IMR-90 (cell line): ENCODE measurements around the gene RASIP1. TPM values are rescaled to one million over a fixed set of nuclear protein-coding genes. Genes with fewer than 3 reads are reported as not detected.

ENCODE experiments used
- ATAC-seq: fragments of 200-7000 bp; cut with Tn5 transposase; 2 replicates; pipeline ENCODE4 v1.9.1; 2020; ENCODE audit warnings: low read depth, mild to moderate bottlenecking, moderate library complexity
- BruUV-seq: library from RNA; stranded (reverse); fragments of 400-500 nt; replicated peaks from 2 replicates; lab custom pipeline; 2021; lab: Mats Ljungman, UMichigan
- CTCF ChIA-PET: fragments of 300-600 bp; formaldehyde crosslinking; extraction: SDS; loops from one replicate; lab custom pipeline; 2021; ENCODE audit warnings: antibody characterized with exemption; lab: Yijun Ruan, JAX
- POLR2A ChIA-PET: fragments of 300-600 bp; sonication (Branson Sonifier 250); formaldehyde crosslinking; loops from one replicate; lab custom pipeline; 2022; ENCODE audit warnings: antibody characterized with exemption; ENCODE audit not compliant: unreplicated experiment; lab: Charles Lee
- DNase-seq: peaks from one replicate; pipeline ENCODE4 v3.0.0; 2013
- H2AFZ ChIP-seq: replicated peaks from 2 replicates; pipeline ENCODE3; 2013; ENCODE audit warnings: low read length, mild to moderate bottlenecking; ENCODE audit not compliant: poor library complexity
- H2AK5ac ChIP-seq: 2 replicates; pipeline ENCODE4 v1.6.1; 2013; ENCODE audit warnings: low read depth, low read length, inconsistent platforms
- H2AK9ac ChIP-seq: replicated peaks from 2 replicates; pipeline ENCODE3; 2013; ENCODE audit warnings: mild to moderate bottlenecking, low read depth, low read length, moderate library complexity; ENCODE audit not compliant: poor library complexity
- H2BK120ac ChIP-seq: 2 replicates; pipeline ENCODE4 v1.6.1; 2013; ENCODE audit warnings: low read depth, low read length, inconsistent platforms
- H2BK15ac ChIP-seq: 3 replicates; pipeline ENCODE4 v1.6.1; 2013; ENCODE audit warnings: low read depth, low read length, inconsistent platforms
- H2BK20ac ChIP-seq: 2 replicates; pipeline ENCODE4 v1.6.1; 2013; ENCODE audit warnings: low read depth, mild to moderate bottlenecking, inconsistent platforms, low read length, moderate library complexity
- H2BK5ac ChIP-seq: 2 replicates; pipeline ENCODE4 v1.6.1; 2013; ENCODE audit warnings: mild to moderate bottlenecking, low read depth, low read length, inconsistent platforms; ENCODE audit not compliant: poor library complexity, severe bottlenecking
- H3K14ac ChIP-seq: replicated peaks from 2 replicates; pipeline ENCODE4 v1.6.1; 2013; ENCODE audit warnings: low read depth, low read length, inconsistent platforms
- H3K18ac ChIP-seq: 2 replicates; pipeline ENCODE4 v1.6.1; 2013; ENCODE audit warnings: low read depth, low read length, control low read depth
- H3K23ac ChIP-seq: 2 replicates; pipeline ENCODE4 v1.6.1; 2013; ENCODE audit warnings: low read depth, low read length, inconsistent platforms
- H3K27ac ChIP-seq: 2 replicates; pipeline ENCODE4 v1.5.1; 2013; ENCODE audit warnings: mild to moderate bottlenecking, control low read depth, low read length; ENCODE audit not compliant: insufficient read depth
- H3K27me3 ChIP-seq: 2 replicates; pipeline ENCODE4 v1.6.1; 2013; ENCODE audit warnings: low read length; ENCODE audit not compliant: control insufficient read depth, insufficient read depth
- H3K36me3 ChIP-seq: 2 replicates; pipeline ENCODE4 v1.6.1; 2013; ENCODE audit warnings: low read length, mixed read lengths; ENCODE audit not compliant: control insufficient read depth, insufficient read depth
- H3K4ac ChIP-seq: 2 replicates; pipeline ENCODE4 v1.6.1; 2013; ENCODE audit warnings: low read depth, low read length, inconsistent platforms
- H3K4me1 ChIP-seq: 2 replicates; pipeline ENCODE4 v1.6.1; 2013; ENCODE audit warnings: low read length, mixed read lengths; ENCODE audit not compliant: control insufficient read depth, insufficient read depth
- H3K4me2 ChIP-seq: 2 replicates; pipeline ENCODE4 v1.6.1; 2013; ENCODE audit warnings: low read depth, mild to moderate bottlenecking, control low read depth, low read length, moderate library complexity
- H3K4me3 ChIP-seq: 2 replicates; pipeline ENCODE4 v1.5.1; 2013; ENCODE audit warnings: low read depth, mild to moderate bottlenecking, control low read depth, low read length, moderate library complexity; ENCODE audit not compliant: insufficient read depth
- H3K56ac ChIP-seq: 2 replicates; pipeline ENCODE4 v1.6.1; 2013; ENCODE audit warnings: low read length, inconsistent platforms; ENCODE audit not compliant: insufficient read depth; ENCODE audit errors: extremely low read depth
- H3K79me1 ChIP-seq, 2 experiments: 2 replicates each; pipeline ENCODE4 v1.6.1; 2013; ENCODE audit warnings: low read length in 2 of 2, inconsistent platforms in 1 of 2, low read depth in 1 of 2
- H3K9ac ChIP-seq: 2 replicates; pipeline ENCODE4 v1.6.1; 2013; ENCODE audit warnings: low read depth, low read length, control low read depth
- H3K9me1 ChIP-seq: 2 replicates; pipeline ENCODE4 v1.6.1; 2013; ENCODE audit warnings: low read length, inconsistent platforms; ENCODE audit not compliant: insufficient read depth
- H3K9me3 ChIP-seq: 2 replicates; pipeline ENCODE4 v1.6.1; 2013; ENCODE audit warnings: low read length; ENCODE audit not compliant: control insufficient read depth, insufficient read depth
- H4K20me1 ChIP-seq: 2 replicates; pipeline ENCODE4 v1.6.1; 2013; ENCODE audit warnings: low read length, inconsistent platforms; ENCODE audit not compliant: insufficient read depth
- H4K5ac ChIP-seq: 2 replicates; pipeline ENCODE4 v1.6.1; 2013; ENCODE audit warnings: mild to moderate bottlenecking, low read depth, low read length, control low read depth
- H4K8ac ChIP-seq, 2 experiments: 2 replicates each; pipeline ENCODE4 v1.6.1; 2013; ENCODE audit warnings: low read depth in 2 of 2, low read length in 2 of 2, control low read depth in 1 of 2, inconsistent platforms in 1 of 2
- H4K91ac ChIP-seq: 2 replicates; pipeline ENCODE4 v1.6.1; 2013; ENCODE audit warnings: low read depth, low read length, inconsistent platforms; ENCODE audit not compliant: insufficient read depth
- CEBPB ChIP-seq: IDR thresholded peaks from 2 replicates; pipeline ENCODE4 v1.6.1; 2012; ENCODE audit warnings: low read depth, low read length, improper control_type of control experiment
- CHD1 ChIP-seq: IDR thresholded peaks from 2 replicates; pipeline ENCODE4 v1.6.1; 2012; ENCODE audit warnings: low read depth, low read length, improper control_type of control experiment
- CTCF ChIP-seq: conservative IDR thresholded peaks from 2 replicates; pipeline ENCODE4 v1.5.1; 2012; ENCODE audit warnings: mild to moderate bottlenecking, low read depth, low read length, improper control_type of control experiment
- ELK1 ChIP-seq: fragments of 150-350 bp; IDR thresholded peaks from 2 replicates; pipeline ENCODE4 v1.6.1; 2016; ENCODE audit warnings: low read depth, mild to moderate bottlenecking, low read length, moderate library complexity, borderline replicate concordance
- MAFK ChIP-seq: IDR thresholded peaks from 2 replicates; pipeline ENCODE4 v1.6.1; 2012; ENCODE audit warnings: low read depth, low read length, improper control_type of control experiment
- MAZ ChIP-seq: IDR thresholded peaks from 2 replicates; pipeline ENCODE4 v1.6.1; 2012; ENCODE audit warnings: low read depth, mild to moderate bottlenecking, low read length, improper control_type of control experiment, moderate library complexity, borderline replicate concordance
- MXI1 ChIP-seq: IDR thresholded peaks from 2 replicates; pipeline ENCODE4 v1.6.1; 2012; ENCODE audit warnings: low read depth, mild to moderate bottlenecking, low read length, moderate library complexity, borderline replicate concordance
- NFE2L2 ChIP-seq: fragments of 150-350 bp; IDR thresholded peaks from 2 replicates; pipeline ENCODE4 v1.6.1; 2016; ENCODE audit warnings: low read depth, mild to moderate bottlenecking, low read length
- POLR2A ChIP-seq: IDR thresholded peaks from 2 replicates; pipeline ENCODE4 v1.6.1; 2012; ENCODE audit warnings: mild to moderate bottlenecking, low read depth, low read length
- RAD21 ChIP-seq: IDR thresholded peaks from 2 replicates; pipeline ENCODE4 v1.6.1; 2012; ENCODE audit warnings: low read length, improper control_type of control experiment
- RCOR1 ChIP-seq: IDR thresholded peaks from 2 replicates; pipeline ENCODE4 v1.6.1; 2012; ENCODE audit warnings: mild to moderate bottlenecking, low read length, improper control_type of control experiment; ENCODE audit not compliant: insufficient replicate concordance
- RFX5 ChIP-seq: IDR thresholded peaks from 2 replicates; pipeline ENCODE4 v1.8.0; 2012; ENCODE audit warnings: low read depth, mild to moderate bottlenecking, low read length, moderate library complexity
- SMC3 ChIP-seq: fragments of 150-350 bp; IDR thresholded peaks from 2 replicates; pipeline ENCODE4 v1.6.1; 2016; ENCODE audit warnings: low read depth, mild to moderate bottlenecking, antibody characterized with exemption, low read length, moderate library complexity
- WGBS, 2 experiments: methylation state at CpG; one replicate each; pipeline versions ENCODE4 v1.1.5 to v1.1.7; 2013; ENCODE audit warnings: missing lambda C conversion rate in 2 of 2; ENCODE audit not compliant: insufficient read length in 1 of 2; ENCODE audit errors: extremely low coverage in 2 of 2; 5-methylcytosine and 5-hydroxymethylcytosine counted together
- dilution Hi-C: fragments of 300-500 bp; cut with HindIII; formaldehyde crosslinking; loops from one replicate; pipeline ENCODE4 v1.14.3; 2018; ENCODE audit warnings: low sequenced_read_pairs; ENCODE audit not compliant: unreplicated experiment
- in situ Hi-C: fragments of 300-500 bp; cut with MboI; formaldehyde crosslinking; loops from 3 replicates; pipeline ENCODE4 v1.14.3; 2019; ENCODE audit warnings: low sequenced_read_pairs, inconsistent platforms, mixed read lengths
- intact Hi-C: fragments of 100-400 bp; cut with micrococcal nuclease; formaldehyde crosslinking; loops from 2 replicates; pipeline ENCODE4 v1.10.0; 2022
- polyA plus RNA-seq, 3 experiments: library from polyadenylated mRNA; depleted of rRNA; stranded (reverse); fragments of >200 nt; gene quantifications; 2 replicates each; pipeline ENCODE4 v1.2.3, GENCODE V29; 2012; ENCODE audit warnings: low replicate concordance in 1 of 3
- total RNA-seq: library from RNA; depleted of rRNA; stranded (reverse); fragments of >200 nt; gene quantifications from 2 replicates; pipeline ENCODE4 v1.2.3, GENCODE V29; 2012
- TF ChIP-seq, protein P1 (sequence below): fragments of 150-350 bp; IDR thresholded peaks from 2 replicates; pipeline ENCODE4 v1.6.1; 2017; ENCODE audit warnings: mild to moderate bottlenecking, antibody characterized with exemption, low read length, low read depth

RASIP1 gene
- total and polyA plus RNA-seq, 2 of the 4 experiments (the other 2 are of a cell fraction) = 0.18 to 0.51 TPM

- Histone ChIP-seq H2BK5ac (no peak overlapping the region), H3K27me3 (peaks cover 23% of the 10 kb centered on the region), H3K36me3 (no peaks in the 10 kb centered on the region), H3K4ac (no peak overlapping the region), H3K79me1 (no peaks in the 10 kb centered on the region), H3K9ac (no peak overlapping the region), H3K23ac (no peak overlapping the region), H3K18ac (no peak overlapping the region), H2AFZ (no peak overlapping the region), H4K8ac (no peak overlapping the region), H3K4me2 (no peak overlapping the region), H2BK120ac (no peak overlapping the region), H2AK5ac (no peak overlapping the region), H4K91ac (no peak overlapping the region), H2AK9ac (no peak overlapping the region), H2BK15ac (no peak overlapping the region), H3K9me3 (peaks cover 3% of the 10 kb centered on the region), H3K4me1 (peaks cover 5% of the 10 kb centered on the region), H3K9me1 (peaks cover 3% of the 10 kb centered on the region; the same call in 1 of the 2 replicates), H2BK20ac (no peak overlapping the region), H3K56ac (no peak overlapping the region), H3K14ac (no peak overlapping the region), H3K4me3 (no peak overlapping the region), H3K27ac (no peak overlapping the region), H4K5ac (no peak overlapping the region), H4K20me1 (no peaks in the 10 kb centered on the region)
- POLR2A ChIA-PET = no interaction called here
- BruUV-seq = no TSS peak
- CTCF ChIA-PET = no interaction called here
- no peak for ATAC-seq
- dilution Hi-C loops (no loop called here), in situ Hi-C loops (no loop called here), intact Hi-C loops (no loop called here)
- TF ChIP-seq MAFK (no peak), CHD1 (no peak), NFE2L2 (no peak), RCOR1 (no peak), RAD21 (no peak), CEBPB (no peak), RFX5 (no peak), CTCF (no peak), ELK1 (no peak), MAZ (no peak), SMC3 (no peak), POLR2A (no peak), MXI1 (no peak)
- TF ChIP-seq, protein P1, sequence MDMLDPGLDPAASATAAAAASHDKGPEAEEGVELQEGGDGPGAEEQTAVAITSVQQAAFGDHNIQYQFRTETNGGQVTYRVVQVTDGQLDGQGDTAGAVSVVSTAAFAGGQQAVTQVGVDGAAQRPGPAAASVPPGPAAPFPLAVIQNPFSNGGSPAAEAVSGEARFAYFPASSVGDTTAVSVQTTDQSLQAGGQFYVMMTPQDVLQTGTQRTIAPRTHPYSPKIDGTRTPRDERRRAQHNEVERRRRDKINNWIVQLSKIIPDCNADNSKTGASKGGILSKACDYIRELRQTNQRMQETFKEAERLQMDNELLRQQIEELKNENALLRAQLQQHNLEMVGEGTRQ = no peak
- DNase-seq = no peak
- WGBS, 2 experiments = 81% methylated on average over 4 of the region's 9 CpGs; no CpG with 5 or more reads in 1 of the 2 experiments
Observed at GRCh38 chr19:48734625-48735024, 5.8 kb downstream of the RASIP1 start.
